Measurements from ENCODE around the gene GINS1. TPM values are rescaled to one million over a fixed set of nuclear protein-coding genes. Genes with fewer than 3 reads are reported as not detected.

The GINS1 gene
- total RNA-seq, 1 donor: 15.9 TPM

- no peak for TF ChIP-seq CTCF (IDR thresholded peaks at IDR 0.05; ENCODE audit: insufficient read depth, low read length)
- H3K4me3 ChIP-seq (ENCODE audit: low read depth, low read length): no peak overlapping the region
- DNase-seq (ENCODE audit: low read depth): no peak
Observed at GRCh38 chr20:25481918-25482253, 74.4 kb downstream of the GINS1 start.

- TF ChIP-seq CTCF (IDR thresholded peaks at IDR 0.05; ENCODE audit: insufficient read depth, low read length): no peak
- no peak for DNase-seq (ENCODE audit: low read depth)
- H3K4me3 ChIP-seq (ENCODE audit: low read depth, low read length): no peak overlapping the region
Observed at GRCh38 chr20:25483431-25484132, 76.1 kb downstream of the GINS1 start.

GRCh38 chr20:25484224-25484846 is 76.9 kb downstream of the GINS1 start:
- TF ChIP-seq CTCF (IDR thresholded peaks at IDR 0.05; ENCODE audit: insufficient read depth, low read length): no peak
- no peak for DNase-seq (ENCODE audit: low read depth)
- H3K4me3 ChIP-seq (ENCODE audit: low read depth, low read length): no peak overlapping the region

- no peak for TF ChIP-seq CTCF (IDR thresholded peaks at IDR 0.05; ENCODE audit: insufficient read depth, low read length)
- peak; percentile 19 for DNase-seq (ENCODE audit: low read depth)
- H3K4me3 ChIP-seq (ENCODE audit: low read depth, low read length): no peak overlapping the region
Observed at GRCh38 chr20:25484911-25485511, 77.5 kb downstream of the GINS1 start.

GRCh38 chr20:25485872-25486271 is 78.4 kb downstream of the GINS1 start:
- DNase-seq (ENCODE audit: low read depth): no peak
- no peak overlapping the region for H3K4me3 ChIP-seq (ENCODE audit: low read depth, low read length)
- no peak for TF ChIP-seq CTCF (IDR thresholded peaks at IDR 0.05; ENCODE audit: insufficient read depth, low read length)

GRCh38 chr20:25486377-25486776 is 78.9 kb downstream of the GINS1 start:
- H3K4me3 ChIP-seq (ENCODE audit: low read depth, low read length): no peak overlapping the region
- DNase-seq (ENCODE audit: low read depth): peak; percentile 22
- TF ChIP-seq CTCF (IDR thresholded peaks at IDR 0.05; ENCODE audit: insufficient read depth, low read length): no peak
